ENCODE data around the gene CCNB1IP1.

DNA sequence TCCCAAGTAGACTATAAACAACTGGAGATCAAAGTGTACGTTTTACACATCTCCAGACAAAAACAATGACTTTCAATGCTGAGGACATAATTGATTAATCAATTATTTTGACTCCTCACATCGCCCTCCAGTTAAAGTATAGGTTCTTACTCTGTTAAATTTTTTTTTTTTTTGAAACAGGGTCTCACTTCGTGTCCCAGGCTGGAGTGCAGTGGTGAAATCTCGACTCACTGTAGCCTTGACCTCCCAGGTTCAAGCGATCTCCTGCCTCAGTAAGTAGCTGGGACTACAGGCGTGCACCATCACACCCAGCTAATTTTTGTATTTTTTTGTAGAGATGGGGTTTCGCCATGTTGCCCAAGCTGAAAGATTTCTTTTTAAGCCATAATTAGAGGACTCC is 938 bp upstream of the CCNB1IP1 start:
- TF ChIP-seq CTCF (IDR thresholded peaks at IDR 0.05) (no peak), ZFX (IDR thresholded peaks at IDR 0.05; ENCODE audit: borderline replicate concordance) (no peak)

Measured in 22Rv1 (cell line).